Upper lobe of right lung (tissue), 1 donor: Measurements from ENCODE around the gene ASB2. TPM values are rescaled to one million over a fixed set of nuclear protein-coding genes. Genes with fewer than 3 reads are reported as not detected.

Source experiments
- ATAC-seq: fragments of 200-7000 bp; cut with Tn5 transposase; one replicate; pipeline ENCODE4 v1.9.1; 2020; ENCODE audit warnings: mild to moderate bottlenecking, moderate library complexity
- DNase-seq: peaks from one replicate; pipeline ENCODE4 v3.0.0-alpha.2; 2020
- H3K27ac ChIP-seq: fragments of 200-600 bp; one replicate; pipeline ENCODE4 v1.8.0; 2022
- H3K27me3 ChIP-seq: fragments of 200-600 bp; one replicate; pipeline ENCODE4 v1.8.0; 2022; ENCODE audit warnings: mild to moderate bottlenecking
- H3K36me3 ChIP-seq: fragments of 200-600 bp; one replicate; pipeline ENCODE4 v1.8.0; 2022
- H3K4me1 ChIP-seq: fragments of 200-600 bp; one replicate; pipeline ENCODE4 v1.8.0; 2022
- H3K4me3 ChIP-seq: fragments of 200-600 bp; one replicate; pipeline ENCODE4 v1.8.0; 2022; ENCODE audit warnings: mild to moderate bottlenecking
- H3K9me3 ChIP-seq: fragments of 200-600 bp; one replicate; pipeline ENCODE4 v1.8.0; 2022
- CTCF ChIP-seq: fragments of 200-600 bp; IDR thresholded peaks from one replicate; pipeline ENCODE4 v1.8.0; 2022; ENCODE audit warnings: antibody characterized with exemption
- intact Hi-C: fragments of 100-400 bp; cut with DNase I; formaldehyde crosslinking; loops from one replicate; pipeline ENCODE4 v1.11.0; 2022
- total RNA-seq: library from RNA; stranded (reverse); fragmentation: NEBNext Ultra II Directional; extraction: Animal tissue kit (Norgen Biotek cat#: 25700); gene quantifications from one replicate; pipeline ENCODE4 v1.2.1, GENCODE V29; 2021
- donor health status: DM: no; HTN: yes; CAD: no; lungs with severe emphysema.

The ASB2 gene
- total RNA-seq, 1 donor from 2014 or later: 3.2 TPM

DNA sequence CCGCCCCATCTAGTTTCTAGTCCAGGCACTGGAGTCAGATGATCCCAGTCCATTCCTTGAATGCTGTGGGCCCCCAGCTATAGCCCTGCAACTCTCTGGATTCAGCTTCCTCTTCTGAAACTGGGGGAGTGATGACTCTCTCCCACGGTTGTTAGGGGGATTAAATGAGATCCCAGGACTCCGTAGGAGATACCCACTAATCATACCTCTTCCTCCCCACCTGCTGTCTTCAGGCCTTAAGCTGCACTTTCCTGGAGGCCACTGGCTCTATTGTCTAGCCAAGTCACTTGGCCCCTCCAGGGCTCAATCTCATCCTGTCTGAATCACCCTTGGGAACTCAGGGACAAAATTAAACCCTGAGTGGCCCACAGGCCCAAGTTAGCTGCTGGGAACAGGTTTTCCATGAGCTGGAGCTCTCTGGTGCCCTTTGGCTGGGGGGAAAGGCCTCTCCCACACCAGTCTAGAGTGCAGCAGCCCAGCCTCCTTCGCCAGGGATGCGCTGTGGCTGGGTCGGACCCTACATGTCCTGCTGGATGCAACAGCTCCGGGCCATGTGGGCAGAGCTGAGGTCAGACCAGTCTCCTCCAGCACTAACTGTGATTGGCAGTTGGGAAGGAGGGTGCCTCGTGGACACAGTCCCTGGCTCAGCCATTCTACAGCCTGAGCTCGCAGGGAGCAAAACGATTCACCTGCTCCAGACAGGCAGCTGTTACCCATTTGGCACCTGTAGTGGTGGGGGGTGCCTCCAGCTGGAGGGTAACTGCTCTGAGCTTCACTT, 6.0 kb upstream of the ASB2 start:
- Histone ChIP-seq H3K4me3 (no peak overlapping the region), H3K36me3 (no peaks in the 10 kb centered on the region), H3K27me3 (no peaks in the 10 kb centered on the region), H3K9me3 (no peaks in the 10 kb centered on the region), H3K4me1 (no peaks in the 10 kb centered on the region), H3K27ac (no peak overlapping the region)
- intact Hi-C loops: no loop called here
- no peak for TF ChIP-seq CTCF
- DNase-seq (no peak), ATAC-seq (no peak)

DNA sequence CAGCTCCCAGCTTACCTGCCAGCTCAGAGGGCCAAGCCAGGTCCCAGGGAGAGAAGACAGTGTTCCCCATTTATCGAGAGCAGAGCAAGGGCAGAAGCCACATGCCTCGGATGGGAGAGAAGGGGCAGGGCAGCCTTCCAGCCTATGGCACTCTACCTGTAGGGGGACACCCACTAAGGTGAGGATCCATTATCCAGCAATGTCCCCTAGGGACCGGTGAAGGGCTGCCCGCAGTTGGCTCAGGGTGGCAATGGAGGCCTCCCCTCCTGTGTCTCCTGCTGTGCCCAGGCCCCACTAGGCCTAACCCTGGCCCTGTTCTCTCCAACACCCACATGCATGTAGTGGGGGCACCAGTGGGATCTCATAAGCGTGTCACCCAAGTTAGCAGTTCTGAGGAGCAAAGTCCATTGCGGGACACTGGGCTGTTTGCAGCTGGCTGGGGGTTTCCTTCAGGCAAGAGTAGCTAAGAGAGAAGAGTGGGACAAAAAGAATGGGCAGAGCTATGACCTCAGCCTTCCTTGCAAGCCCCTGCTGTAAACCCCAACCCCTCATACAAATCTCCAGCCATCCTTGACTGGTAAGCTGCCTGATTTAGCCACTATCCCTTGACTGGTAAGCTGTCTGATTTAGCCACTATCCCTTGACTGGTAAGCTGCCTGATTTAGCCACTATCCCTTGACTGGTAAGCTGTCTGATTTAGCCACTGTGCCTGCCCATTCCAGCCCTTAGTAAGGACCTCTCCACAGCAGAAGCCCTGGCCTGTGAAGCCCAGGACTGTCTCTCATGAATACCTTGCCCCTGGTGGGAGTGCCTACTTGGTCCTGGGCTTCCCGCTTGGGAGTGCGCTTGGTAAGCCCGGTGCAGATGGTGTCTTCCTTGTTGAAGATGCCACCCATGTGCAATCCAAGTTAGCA, 5.2 kb upstream of the ASB2 start:
- peaks cover 3% of the 10 kb centered on the region for H3K4me1 ChIP-seq
- no peaks in the 10 kb centered on the region for H3K27me3 ChIP-seq
- no peaks in the 10 kb centered on the region for H3K9me3 ChIP-seq
- H3K36me3 ChIP-seq: no peaks in the 10 kb centered on the region
- no peak overlapping the region for H3K27ac ChIP-seq
- ATAC-seq (no peak), DNase-seq (no peak)
- TF ChIP-seq CTCF: no peak
- no peak overlapping the region for H3K4me3 ChIP-seq
- intact Hi-C loops: no loop called here

DNA sequence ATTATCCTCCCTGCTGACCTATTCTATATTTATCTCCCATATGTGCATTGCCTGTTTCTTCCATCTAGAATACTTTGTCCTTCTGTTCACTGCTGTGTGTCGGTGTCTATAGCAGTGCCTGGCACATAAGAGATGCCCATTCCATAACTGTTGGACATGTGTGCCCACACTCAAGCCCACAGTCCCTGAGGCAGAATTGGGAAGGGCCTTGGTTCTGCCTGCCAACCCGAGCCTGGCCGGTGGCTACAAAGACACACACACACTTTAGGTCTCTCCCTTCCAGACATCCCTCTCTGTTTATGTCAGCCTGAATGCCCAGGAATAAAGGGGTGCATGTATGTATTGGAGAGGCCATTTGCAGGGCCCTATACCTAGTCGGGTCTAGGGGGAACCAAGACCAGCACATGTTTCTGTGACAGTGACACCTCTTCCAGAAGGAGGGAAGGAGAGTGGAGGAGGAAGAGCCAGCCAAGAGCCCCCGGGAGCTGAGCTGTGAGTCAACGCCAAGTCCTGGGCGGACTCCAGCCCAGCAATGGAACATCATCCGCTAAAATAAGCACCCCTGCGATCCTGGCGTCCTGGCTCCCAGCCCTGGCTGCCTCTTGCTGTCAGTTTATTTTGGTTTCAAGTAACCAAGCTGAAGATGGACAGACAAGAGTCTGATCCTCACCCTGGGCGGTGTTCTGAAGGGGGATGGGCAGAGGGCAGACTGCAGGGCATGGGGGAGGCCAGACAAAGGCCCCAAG, 4.3 kb upstream of the ASB2 start:
- intact Hi-C loops: no loop called here
- no peak for DNase-seq
- Histone ChIP-seq H3K27me3 (no peaks in the 10 kb centered on the region), H3K4me1 (peaks cover 8% of the 10 kb centered on the region), H3K9me3 (no peaks in the 10 kb centered on the region), H3K36me3 (no peaks in the 10 kb centered on the region), H3K27ac (no peak overlapping the region), H3K4me3 (no peak overlapping the region)
- no peak for TF ChIP-seq CTCF
- no peak for ATAC-seq

GRCh38 chr14:93978735-93979134, 2.4 kb upstream of the ASB2 start:
- H3K4me3 ChIP-seq: no peak overlapping the region
- ATAC-seq (no peak), DNase-seq (no peak)
- H3K27ac ChIP-seq: no peak overlapping the region
- no peak for TF ChIP-seq CTCF
- no peaks in the 10 kb centered on the region for H3K36me3 ChIP-seq
- H3K9me3 ChIP-seq: no peaks in the 10 kb centered on the region
- peaks cover 8% of the 10 kb centered on the region for H3K4me1 ChIP-seq
- no peaks in the 10 kb centered on the region for H3K27me3 ChIP-seq
- intact Hi-C loops: no loop called here

- ATAC-seq (no peak), DNase-seq (no peak)
- Histone ChIP-seq H3K9me3 (no peaks in the 10 kb centered on the region), H3K27me3 (no peaks in the 10 kb centered on the region), H3K27ac (no peak overlapping the region), H3K4me3 (no peak overlapping the region), H3K4me1 (peaks cover 8% of the 10 kb centered on the region), H3K36me3 (no peaks in the 10 kb centered on the region)
- no peak for TF ChIP-seq CTCF
- intact Hi-C loops: no loop called here
Observed at GRCh38 chr14:93977790-93978581, 1.6 kb upstream of the ASB2 start.
